Keratinocyte (primary cell): ENCODE results near the gene CXCL6. TPM values are rescaled to one million over a fixed set of nuclear protein-coding genes. Genes with fewer than 3 reads are reported as not detected.
A peak's percentile ranks its signal among the peaks of the same experiment; 100 is the strongest.

ENCODE experiments used
- DNase-seq: peaks from one replicate; pipeline ENCODE4 v3.0.0-alpha.2; 2011; ENCODE audit warnings: low read depth, missing footprints, low spot score
- FAIRE-seq: peaks from 2 replicates; lab custom pipeline; 2011; peaks lifted over from hg19 to GRCh38; lab: Jason Lieb, UNC
- H2AFZ ChIP-seq: 2 replicates; pipeline ENCODE4 v1.6.0; 2012; ENCODE audit warnings: low read length, control low read depth, inconsistent platforms; ENCODE audit not compliant: control insufficient read depth
- H3K27ac ChIP-seq: 2 replicates; pipeline ENCODE4 v1.5.1; 2011; ENCODE audit warnings: low read length; ENCODE audit not compliant: control insufficient read depth, insufficient read depth
- H3K27me3 ChIP-seq: 3 replicates; pipeline ENCODE4 v1.6.0; 2011; ENCODE audit warnings: low read length; ENCODE audit not compliant: control insufficient read depth, insufficient read depth; ENCODE audit errors: extremely low read depth
- H3K36me3 ChIP-seq, 2 experiments: 2 replicates in 1 of 2; 3 replicates in 1 of 2; pipeline ENCODE4 v1.5.1; 2011; ENCODE audit warnings: low read length in 2 of 2, mild to moderate bottlenecking in 1 of 2; ENCODE audit not compliant: control insufficient read depth in 2 of 2, insufficient read depth in 2 of 2; ENCODE audit errors: extremely low read depth in 1 of 2
- H3K4me1 ChIP-seq: 3 replicates; pipeline ENCODE4 v1.5.1; 2011; ENCODE audit warnings: low read length; ENCODE audit not compliant: control insufficient read depth, insufficient read depth; ENCODE audit errors: extremely low read depth
- H3K4me2 ChIP-seq: 3 replicates; pipeline ENCODE4 v1.6.0; 2011; ENCODE audit warnings: low read depth, low read length; ENCODE audit not compliant: control insufficient read depth, insufficient read depth; ENCODE audit errors: extremely low read depth
- H3K4me3 ChIP-seq, 3 experiments: fragments of 200-600 bp in 1 of 3; sonication (generic) in 1 of 3; 2 replicates in 2 of 3; 3 replicates in 1 of 3; pipeline ENCODE4 v1.5.1; 2011 to 2016; ENCODE audit warnings: low read length in 3 of 3, mild to moderate bottlenecking in 3 of 3, control low read depth in 2 of 3, inconsistent platforms in 1 of 3, low read depth in 1 of 3, mixed read lengths in 1 of 3, mixed run types in 1 of 3, moderate library complexity in 1 of 3; ENCODE audit not compliant: control insufficient read depth in 2 of 3, insufficient read depth in 2 of 3; ENCODE audit errors: extremely low read depth in 1 of 3
- H3K79me2 ChIP-seq: 2 replicates; pipeline ENCODE4 v1.6.0; 2012; ENCODE audit warnings: low read length; ENCODE audit not compliant: control insufficient read depth, insufficient read depth
- H3K9ac ChIP-seq: 3 replicates; pipeline ENCODE4 v1.6.0; 2011; ENCODE audit warnings: low read length; ENCODE audit not compliant: control insufficient read depth, insufficient read depth; ENCODE audit errors: extremely low read depth
- H3K9me1 ChIP-seq: 3 replicates; pipeline ENCODE4 v1.6.0; 2011; ENCODE audit warnings: low read length; ENCODE audit not compliant: control insufficient read depth, insufficient read depth; ENCODE audit errors: extremely low read depth
- H3K9me3 ChIP-seq: 2 replicates; pipeline ENCODE4 v1.5.1; 2012; ENCODE audit warnings: low read depth, low read length; ENCODE audit not compliant: control insufficient read depth
- H4K20me1 ChIP-seq: 3 replicates; pipeline ENCODE4 v1.6.0; 2011; ENCODE audit warnings: low read length; ENCODE audit not compliant: control insufficient read depth, insufficient read depth; ENCODE audit errors: extremely low read depth
- EZH2 ChIP-seq: IDR thresholded peaks from one replicate; pipeline ENCODE4 v1.6.1; 2012; ENCODE audit warnings: inconsistent platforms, mild to moderate bottlenecking, low read length, moderate library complexity
- dilution Hi-C: fragments of 300-500 bp; cut with MboI; formaldehyde crosslinking; loops from one replicate; pipeline ENCODE4 v1.7.0; 2020; ENCODE audit warnings: low sequenced_read_pairs; ENCODE audit not compliant: extremely low pct_ligation_motif_present
- polyA plus RNA-seq, 5 experiments: library from polyadenylated mRNA; depleted of rRNA in 3 of 5; stranded (reverse) in 3 of 5; stranded (forward) in 1 of 5; unstranded in 1 of 5; fragments of >200 nt; gene quantifications; 1 replicate in 1 of 5; 2 replicates in 3 of 5; 3 replicates in 1 of 5; pipeline versions ENCODE4 v1.2.1 to v1.2.3, GENCODE V29; 2011 to 2012; ENCODE audit warnings: missing spikeins in 2 of 5, low read depth in 1 of 5, low replicate concordance in 1 of 5
- TF ChIP-seq, protein P1 (sequence below), 3 experiments: IDR thresholded peaks in 1 of 3; conservative IDR thresholded peaks in 1 of 3; optimal IDR thresholded peaks in 1 of 3; 2 replicates in 2 of 3; 3 replicates in 1 of 3; pipeline versions ENCODE3 to v1.5.1; 2011; ENCODE audit warnings: low read length in 3 of 3, mild to moderate bottlenecking in 3 of 3, moderate library complexity in 2 of 3, control low read depth in 1 of 3, inconsistent platforms in 1 of 3; ENCODE audit not compliant: insufficient read depth in 2 of 3; ENCODE audit errors: extremely low read depth in 1 of 3

Gene CXCL6
- polyA plus RNA-seq, 1 donor (not counting 4 experiments of a cell fraction or from before 2014, with no cell fraction given) = 0.08 TPM

GRCh38 chr4:73816814-73817213, 19.7 kb upstream of the CXCL6 start:
- Histone ChIP-seq H4K20me1 (no peaks in the 10 kb centered on the region), H3K4me2 (peak overlapping the region; percentile 18), H3K79me2 (no peaks in the 10 kb centered on the region), H3K9me3 (peaks cover 4% of the 10 kb centered on the region), H3K36me3 (no peaks in the 10 kb centered on the region), H3K27ac (peak overlapping the region; percentile 50), H3K9ac (no peak overlapping the region), H3K9me1 (no peaks in the 10 kb centered on the region), H3K27me3 (no peaks in the 10 kb centered on the region), H3K4me3 (no peak overlapping the region), H2AFZ (no peak overlapping the region), H3K4me1 (peaks cover 25% of the 10 kb centered on the region)
- TF ChIP-seq, protein P1, sequence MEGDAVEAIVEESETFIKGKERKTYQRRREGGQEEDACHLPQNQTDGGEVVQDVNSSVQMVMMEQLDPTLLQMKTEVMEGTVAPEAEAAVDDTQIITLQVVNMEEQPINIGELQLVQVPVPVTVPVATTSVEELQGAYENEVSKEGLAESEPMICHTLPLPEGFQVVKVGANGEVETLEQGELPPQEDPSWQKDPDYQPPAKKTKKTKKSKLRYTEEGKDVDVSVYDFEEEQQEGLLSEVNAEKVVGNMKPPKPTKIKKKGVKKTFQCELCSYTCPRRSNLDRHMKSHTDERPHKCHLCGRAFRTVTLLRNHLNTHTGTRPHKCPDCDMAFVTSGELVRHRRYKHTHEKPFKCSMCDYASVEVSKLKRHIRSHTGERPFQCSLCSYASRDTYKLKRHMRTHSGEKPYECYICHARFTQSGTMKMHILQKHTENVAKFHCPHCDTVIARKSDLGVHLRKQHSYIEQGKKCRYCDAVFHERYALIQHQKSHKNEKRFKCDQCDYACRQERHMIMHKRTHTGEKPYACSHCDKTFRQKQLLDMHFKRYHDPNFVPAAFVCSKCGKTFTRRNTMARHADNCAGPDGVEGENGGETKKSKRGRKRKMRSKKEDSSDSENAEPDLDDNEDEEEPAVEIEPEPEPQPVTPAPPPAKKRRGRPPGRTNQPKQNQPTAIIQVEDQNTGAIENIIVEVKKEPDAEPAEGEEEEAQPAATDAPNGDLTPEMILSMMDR (optimal IDR thresholded peaks at IDR 0.05 in 1 of 3, IDR thresholded peaks at IDR 0.05 in 1 of 3, conservative IDR thresholded peaks at IDR 0.05 in 1 of 3; ENCODE audit: extremely low read depth in 1 of 3, insufficient read depth in 2 of 3, low read length in 3 of 3) = no peak
- TF ChIP-seq EZH2 = no peak
- FAIRE-seq = peak; percentile 93
- dilution Hi-C loops = no loop called here
- DNase-seq = no peak

DNA sequence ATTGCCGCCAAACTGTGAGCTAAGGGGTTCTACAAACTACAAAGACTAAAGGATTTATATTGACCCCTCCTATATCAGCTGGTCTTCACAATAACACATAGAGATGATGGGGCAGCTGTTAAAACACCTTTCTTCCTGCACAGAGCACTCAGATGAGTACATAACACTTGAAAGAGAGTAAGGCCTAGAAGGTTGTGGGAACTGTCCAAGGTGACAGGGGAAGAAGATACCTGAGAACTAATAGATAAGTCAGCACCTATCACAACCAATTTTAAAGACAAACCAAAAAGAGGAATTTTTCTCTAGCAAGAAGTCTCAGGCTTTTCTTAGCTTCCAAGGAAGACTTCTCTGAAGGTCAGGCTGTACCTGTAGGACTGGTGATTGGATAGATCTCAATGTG, 19.1 kb upstream of the CXCL6 start:
- FAIRE-seq = no peak
- Histone ChIP-seq H3K4me1 (peaks cover 25% of the 10 kb centered on the region), H3K4me2 (no peak overlapping the region)

More for the DNA sequence above, 19.1 kb upstream of the CXCL6 start:
- no peaks in the 10 kb centered on the region for H3K9me1 ChIP-seq
- peaks cover 6% of the 10 kb centered on the region for H3K9me3 ChIP-seq
- dilution Hi-C loops = no loop called here
- H4K20me1 ChIP-seq = no peaks in the 10 kb centered on the region
- no peak overlapping the region for H2AFZ ChIP-seq
- H3K27me3 ChIP-seq = no peaks in the 10 kb centered on the region
- H3K27ac ChIP-seq = peak overlapping the region; percentile 47
- DNase-seq = no peak
- H3K4me3 ChIP-seq = no peak overlapping the region
- H3K79me2 ChIP-seq = no peaks in the 10 kb centered on the region
- H3K9ac ChIP-seq = no peak overlapping the region
- H3K36me3 ChIP-seq = no peaks in the 10 kb centered on the region
- no peak for TF ChIP-seq EZH2
- TF ChIP-seq, protein P1 (optimal IDR thresholded peaks at IDR 0.05 in 1 of 3, IDR thresholded peaks at IDR 0.05 in 1 of 3, conservative IDR thresholded peaks at IDR 0.05 in 1 of 3; ENCODE audit: extremely low read depth in 1 of 3, insufficient read depth in 2 of 3, low read length in 3 of 3) = no peak
